ENCODE measurements around the gene LRRC72. TPM values are rescaled to one million over a fixed set of nuclear protein-coding genes. Genes with fewer than 3 reads are reported as not detected.

LRRC72 gene
- total and polyA plus RNA-seq, 10 of the 15 experiments (the other 5 are each of a cell fraction or from before 2014, with no cell fraction given): not detected

DNA sequence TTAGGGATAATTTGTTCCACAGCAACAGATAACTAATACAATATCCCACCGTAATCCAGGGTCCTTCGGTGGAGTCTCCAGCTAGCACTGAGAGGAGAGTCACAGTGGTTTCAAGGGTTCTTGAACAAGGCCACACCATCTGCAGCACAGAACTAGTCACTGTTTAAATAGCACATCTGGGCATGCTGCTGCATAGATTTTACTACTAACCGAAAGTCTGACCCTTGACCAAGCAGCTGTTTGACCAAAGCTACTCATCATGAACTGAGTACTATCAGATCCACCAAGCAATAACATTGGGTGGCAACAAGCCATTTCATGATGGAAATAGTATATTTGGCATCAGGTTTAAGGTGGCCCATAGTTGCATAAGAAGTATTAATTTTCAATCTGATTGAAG is 65.8 kb downstream of the LRRC72 start:
- H4K20me1 ChIP-seq (ENCODE audit: control insufficient read depth, insufficient read depth): no peaks in the 10 kb centered on the region
- H3K36me3 ChIP-seq (ENCODE audit: control insufficient read depth in 2 of 2, insufficient read depth in 2 of 2, low read length in 1 of 2): no peaks in the 10 kb centered on the region
- H3K27ac ChIP-seq (ENCODE audit: control insufficient read depth, insufficient read depth): no peak overlapping the region
- no peak for TF ChIP-seq BHLHE40 (IDR thresholded peaks at IDR 0.05; ENCODE audit: borderline replicate concordance in 1 of 2, low read depth in 2 of 2, low read length in 1 of 2)
- TF ChIP-seq BMI1 (IDR thresholded peaks at IDR 0.05; ENCODE audit: borderline replicate concordance): no peak
- TF ChIP-seq ATF3 (IDR thresholded peaks at IDR 0.05; ENCODE audit: borderline replicate concordance, extremely low read depth, low read depth, low read length): no peak
- TF ChIP-seq SREBF2 (IDR thresholded peaks at IDR 0.05; ENCODE audit: low read length): no peak
- no peak for TF ChIP-seq HDAC6 (IDR thresholded peaks at IDR 0.05; ENCODE audit: unreplicated experiment)
- TF ChIP-seq, protein P1, sequence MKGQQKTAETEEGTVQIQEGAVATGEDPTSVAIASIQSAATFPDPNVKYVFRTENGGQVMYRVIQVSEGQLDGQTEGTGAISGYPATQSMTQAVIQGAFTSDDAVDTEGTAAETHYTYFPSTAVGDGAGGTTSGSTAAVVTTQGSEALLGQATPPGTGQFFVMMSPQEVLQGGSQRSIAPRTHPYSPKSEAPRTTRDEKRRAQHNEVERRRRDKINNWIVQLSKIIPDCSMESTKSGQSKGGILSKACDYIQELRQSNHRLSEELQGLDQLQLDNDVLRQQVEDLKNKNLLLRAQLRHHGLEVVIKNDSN (IDR thresholded peaks at IDR 0.05; ENCODE audit: borderline replicate concordance, extremely low read length, insufficient read depth, low read depth, low read length): no peak
- no peak for TF ChIP-seq CREM (IDR thresholded peaks at IDR 0.05; ENCODE audit: low read depth)
- H3K27me3 ChIP-seq (replicated peaks in 1 of 2; ENCODE audit: control insufficient read depth in 2 of 2, insufficient read depth in 2 of 2, low read length in 1 of 2): no peaks in the 10 kb centered on the region; a peak in 1 of 4 replicates
- no peaks in the 10 kb centered on the region for H3K9me3 ChIP-seq (replicated peaks; ENCODE audit: control insufficient read depth, insufficient read depth, low read length)
- FAIRE-seq (no peak), DNase-seq (ENCODE audit: low read depth, low spot score) (no peak), ATAC-seq (no peak)
- no peaks in the 10 kb centered on the region for H3K79me2 ChIP-seq (ENCODE audit: control insufficient read depth, insufficient read depth, low read length)
- no peak overlapping the region for H3K4me2 ChIP-seq (ENCODE audit: control insufficient read depth, insufficient read depth)
- ChIA-PET SMC1A (ENCODE audit: uncharacterized antibody, unreplicated experiment) (no interaction called here), POLR2A (no interaction called here), CTCF (no interaction called here), RAD21 (ENCODE audit: unreplicated experiment) (no interaction called here)
- H2AFZ ChIP-seq (ENCODE audit: control insufficient read depth, low read depth, low read length): no peak overlapping the region
- in situ Hi-C loops (cut with MboI): no loop called here
- no peaks in the 10 kb centered on the region for H3K4me1 ChIP-seq (ENCODE audit: control insufficient read depth, insufficient read depth, low read length)
- no peak overlapping the region for H3K9ac ChIP-seq (ENCODE audit: control insufficient read depth, insufficient read depth, low read length)
- BruUV-seq (replicated peaks): no TSS peak
- intact Hi-C loops (cut with micrococcal nuclease; ENCODE audit: unreplicated experiment): no loop called here
- no peak overlapping the region for H3K4me3 ChIP-seq
- WGBS (ENCODE audit: insufficient coverage, insufficient replicate concordance, low lambda C conversion rate, missing lambda C conversion rate): 63% methylated on average over 3 of the region's 3 CpGs
